Fibroblast of pulmonary artery (primary cell): ENCODE results near the gene ZNF480.
"Not testable (repeated sequence)": the region's sequence is repeated elsewhere in the genome, so short reads cannot be mapped to it uniquely, and the experiment has no call there.

Source experiments
- DNase-seq: peaks from one replicate; pipeline ENCODE4 v3.0.0-alpha.2; 2010; ENCODE audit warnings: low read depth
- H3K4me3 ChIP-seq: replicated peaks from 2 replicates; pipeline ENCODE4 v1.5.1; 2011; ENCODE audit warnings: low read depth, mild to moderate bottlenecking, control low read depth, low read length, moderate library complexity
- CTCF ChIP-seq: IDR thresholded peaks from 2 replicates; pipeline ENCODE4 v1.5.1; 2011; ENCODE audit warnings: mild to moderate bottlenecking, control low read depth, low read length, inconsistent platforms; ENCODE audit errors: missing control alignments

Gene ZNF480

GRCh38 chr19:52296773-52297600, at the start of gene ZNF480:
Gene ZNF480, plus strand, starts transcription at chr19:52297169. Its CDS starts 3,244 bp downstream, at chr19:52300413.
- peak within 1 kb of the TSS; percentile 83 for H3K4me3 ChIP-seq
- peak; percentile 8 for TF ChIP-seq CTCF
- peak; percentile 77 for DNase-seq

- DNase-seq = peak; percentile 51
- TF ChIP-seq CTCF = peak; percentile 37
- no peak overlapping the region for H3K4me3 ChIP-seq
Observed at GRCh38 chr19:52248241-52248640, 48.7 kb upstream of the ZNF480 start.

- no peak for TF ChIP-seq CTCF
- DNase-seq = peak; percentile 43
- H3K4me3 ChIP-seq = no peak overlapping the region
Observed at GRCh38 chr19:52258426-52258825, 38.5 kb upstream of the ZNF480 start.

- not testable (repeated sequence) for H3K4me3 ChIP-seq
- DNase-seq = peak; percentile 3
Observed at GRCh38 chr19:52265556-52265955, 31.4 kb upstream of the ZNF480 start.

- peak; percentile 96 for DNase-seq
- peak within 1 kb of the TSS; percentile 94 for H3K4me3 ChIP-seq
- no peak for TF ChIP-seq CTCF
Observed at GRCh38 chr19:52269338-52270261, 27.4 kb upstream of the ZNF480 start, which contains the start of gene ZNF766. Gene ZNF766, plus strand, starts transcription at chr19:52269587. Its CDS starts 27 bp downstream, at chr19:52269614.

- DNase-seq = no peak
- H3K4me3 ChIP-seq = peak overlapping the region; percentile 94
- no peak for TF ChIP-seq CTCF
Observed at GRCh38 chr19:52270266-52270885, 26.6 kb upstream of the ZNF480 start.

GRCh38 chr19:52273301-52273700, 23.7 kb upstream of the ZNF480 start:
- no peak for DNase-seq
- H3K4me3 ChIP-seq = no peak overlapping the region
- no peak for TF ChIP-seq CTCF
